G401 (cell line): ENCODE data around the gene SLC31A2. TPM values are rescaled to one million over a fixed set of nuclear protein-coding genes. Genes with fewer than 3 reads are reported as not detected.

Experiments used
- DNase-seq: peaks from one replicate; pipeline ENCODE4 v3.0.0-alpha.2; 2015; ENCODE audit warnings: low spot score
- in situ Hi-C: cut with HindIII; loops from 2 replicates; pipeline ENCODE4 v1.10.0; 2016; ENCODE audit warnings: low sequenced_read_pairs, mixed read lengths
- total RNA-seq: library from RNA; depleted of rRNA; stranded (reverse); fragments of >200 nt; shearing (Covaris generic); gene quantifications from 2 replicates; pipeline ENCODE4 v1.2.3, GENCODE V29; 2014; rRNA removed

Gene SLC31A2
- total RNA-seq, 1 experiment from 2014 or later = 4.4 TPM

DNA sequence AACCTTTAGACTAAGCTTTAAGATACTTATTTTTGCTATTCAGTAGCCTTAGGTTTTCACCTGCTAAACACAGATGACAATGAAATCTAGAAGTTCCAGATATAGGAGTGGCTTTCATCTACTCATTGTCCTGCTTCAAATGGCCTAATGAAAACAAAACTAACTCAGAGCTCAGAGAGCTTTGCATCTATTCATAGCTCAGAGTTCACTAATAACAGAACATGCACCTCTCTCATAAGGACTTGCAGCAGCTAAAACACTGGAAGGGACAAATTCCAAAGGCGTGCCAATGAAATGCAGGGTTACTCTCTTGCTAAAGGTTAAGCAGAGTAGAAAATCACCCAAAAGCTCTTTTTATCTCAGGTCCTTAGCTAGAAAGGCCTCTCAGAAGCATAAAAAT, 29.0 kb downstream of the SLC31A2 start:
- DNase-seq = no peak
- in situ Hi-C loops = no loop called here

DNA sequence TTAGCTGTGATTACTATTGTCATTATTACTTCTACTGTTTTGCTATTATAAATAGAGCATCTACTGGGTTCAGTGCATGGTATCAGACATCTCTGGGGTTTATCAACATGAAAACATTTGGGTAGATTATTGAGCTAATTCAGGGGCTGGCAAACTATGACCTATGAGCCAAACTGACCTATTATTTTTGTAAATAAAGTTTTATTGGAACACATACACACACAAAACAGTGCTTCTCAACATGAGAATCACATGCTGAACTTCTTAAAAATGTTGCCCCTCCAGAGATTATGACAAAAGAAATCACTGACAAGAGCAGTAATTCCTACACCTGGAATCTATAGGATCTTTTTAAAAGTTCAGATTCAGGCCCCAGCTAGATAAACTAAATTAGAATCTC, 30.4 kb downstream of the SLC31A2 start:
- no peak for DNase-seq
- in situ Hi-C loops = no loop called here

DNA sequence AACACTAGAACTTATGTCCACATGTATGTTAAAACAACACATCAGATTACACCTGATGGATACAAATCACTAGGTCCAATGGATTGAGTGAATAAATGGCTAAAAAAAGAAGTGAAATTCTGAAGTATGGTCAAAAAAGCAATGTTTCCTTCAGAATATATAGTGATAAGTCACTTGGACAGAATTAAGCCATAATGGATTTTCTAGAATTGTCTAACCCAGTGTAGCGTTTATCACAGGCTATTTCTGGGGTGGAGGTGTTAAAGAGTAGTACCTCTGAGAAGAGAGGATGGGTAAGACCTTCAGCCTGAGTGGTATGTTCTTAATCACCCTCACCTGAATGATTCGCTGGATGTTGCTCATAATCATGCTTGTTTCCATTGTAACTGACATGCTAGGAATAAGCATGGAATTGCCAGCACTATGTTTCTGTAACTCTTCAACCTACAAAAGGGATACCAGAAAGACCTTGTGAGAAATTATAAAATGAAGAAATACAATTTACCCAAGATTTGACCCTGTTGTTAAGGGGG, 33.2 kb downstream of the SLC31A2 start:
- in situ Hi-C loops = no loop called here

DNA sequence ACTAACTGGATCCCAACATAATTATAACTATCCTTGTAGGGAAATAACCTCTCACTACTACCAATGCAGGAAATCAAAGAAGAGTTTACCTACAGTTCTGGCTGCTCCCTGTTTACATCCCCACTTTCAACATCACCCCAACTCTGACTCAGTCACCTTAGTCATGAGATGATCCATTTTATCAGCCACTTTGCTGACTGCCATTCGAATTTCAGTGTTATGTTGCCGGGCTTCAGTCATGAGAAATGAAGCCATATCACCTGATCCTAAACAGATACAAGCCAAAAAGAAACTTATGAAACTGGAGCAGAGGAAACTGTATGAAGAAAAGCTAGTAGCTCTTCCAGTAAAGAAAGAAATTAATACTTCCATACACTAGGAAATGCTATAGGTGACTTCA, 33.7 kb downstream of the SLC31A2 start:
- no peak for DNase-seq
- in situ Hi-C loops = no loop called here

More for the DNA sequence above, 33.2 kb downstream of the SLC31A2 start:
- no peak for DNase-seq

DNA sequence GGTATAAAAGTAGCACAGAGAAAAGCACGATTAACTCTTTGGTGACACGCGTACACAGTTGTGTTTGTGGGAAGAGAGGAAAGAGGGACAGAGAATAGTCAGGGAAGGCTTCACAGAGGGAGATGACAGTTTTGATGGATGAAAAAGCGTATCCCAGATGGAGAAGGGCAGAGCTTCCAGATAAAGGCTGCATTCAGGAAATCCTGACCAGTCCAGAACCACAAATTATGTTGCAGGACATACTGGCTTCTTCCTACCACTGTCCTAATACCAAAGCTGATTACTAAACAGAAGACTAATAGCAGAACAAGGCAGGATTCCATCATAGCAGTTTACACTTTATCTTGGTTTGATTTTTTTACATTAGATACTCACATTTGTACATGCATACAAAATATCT, 34.5 kb downstream of the SLC31A2 start:
- DNase-seq = no peak
- in situ Hi-C loops = no loop called here

DNA sequence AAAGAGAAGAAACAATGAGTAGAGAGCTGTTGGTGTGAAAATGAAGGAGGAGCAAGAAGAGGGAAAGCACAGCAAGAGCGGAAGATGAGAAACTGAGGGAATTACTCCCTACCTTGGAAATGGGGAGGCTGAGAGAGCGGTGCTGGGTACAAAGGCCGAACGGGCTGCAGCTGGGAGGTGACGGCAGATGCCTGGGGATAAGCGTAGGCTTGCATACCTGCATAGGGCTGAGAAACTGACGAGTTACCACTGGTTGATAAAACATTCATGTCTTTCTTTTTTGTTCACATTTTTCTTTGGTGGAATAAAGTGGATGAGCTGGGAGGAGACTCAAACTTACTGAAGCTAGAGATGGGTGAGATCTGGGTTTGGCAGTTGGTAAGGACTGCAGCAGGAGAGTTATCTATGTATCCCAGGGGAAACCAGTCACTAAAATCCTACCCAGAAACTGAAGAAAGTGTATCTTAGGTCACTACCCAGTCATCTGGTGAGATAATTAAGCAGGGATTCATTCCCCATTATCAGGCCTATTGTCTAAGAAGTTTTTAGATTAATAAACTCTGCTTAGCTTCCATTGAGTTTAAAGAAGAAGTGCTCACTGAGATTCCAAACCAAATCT, 35.4 kb downstream of the SLC31A2 start:
- no peak for DNase-seq

DNA sequence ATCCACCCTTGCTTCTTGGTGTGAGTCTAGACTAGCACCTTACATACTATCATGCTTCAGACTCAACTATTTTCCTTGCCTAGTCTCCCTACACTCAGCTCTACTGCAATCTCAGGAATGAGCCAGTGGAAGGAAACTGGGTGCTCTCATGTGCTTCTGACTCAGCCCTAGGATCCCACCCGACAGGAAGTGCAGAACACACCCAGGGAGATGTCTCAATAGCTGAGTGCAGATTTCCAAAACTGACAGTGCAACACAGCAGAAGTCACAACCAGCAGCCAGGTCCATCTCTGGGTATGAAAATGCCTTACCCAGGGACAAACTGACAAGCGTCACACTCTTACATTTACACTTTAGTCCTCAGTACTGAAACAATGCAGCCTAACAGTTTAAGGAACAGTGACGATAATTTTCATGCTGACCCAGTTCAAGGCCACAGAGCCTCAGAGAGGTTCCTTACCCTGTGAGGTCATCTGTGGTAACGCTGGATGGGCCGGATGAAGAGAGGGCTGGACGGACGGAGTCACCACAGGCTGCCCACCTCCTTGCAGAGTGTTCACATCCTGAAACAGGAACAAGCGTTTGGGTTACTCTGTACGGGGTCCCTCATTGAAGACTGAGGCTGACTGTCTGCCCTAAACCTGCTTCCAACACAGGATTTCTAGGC, 37.3 kb downstream of the SLC31A2 start:
- in situ Hi-C loops = no loop called here
- DNase-seq = no peak

More for the DNA sequence above, 35.4 kb downstream of the SLC31A2 start:
- in situ Hi-C loops = no loop called here

DNA sequence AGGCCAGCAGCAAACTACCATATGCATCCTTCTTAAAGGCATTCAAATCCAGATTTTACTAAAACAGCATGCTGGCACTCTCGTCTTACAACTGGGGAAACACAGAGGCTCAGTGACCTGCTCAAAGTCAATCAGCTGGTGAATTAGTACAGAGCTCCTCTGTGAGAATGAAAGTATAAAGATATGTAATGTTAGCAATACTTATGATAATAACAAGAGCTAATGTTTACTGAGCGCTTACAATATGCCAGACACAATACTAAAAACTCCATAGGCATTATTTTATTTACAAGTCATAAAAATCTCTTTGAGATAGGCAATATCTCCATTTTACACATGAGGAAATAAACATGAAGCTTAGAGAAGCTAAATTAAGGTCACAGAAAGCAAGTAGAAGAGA, 41.6 kb downstream of the SLC31A2 start:
- in situ Hi-C loops = no loop called here
- DNase-seq = no peak

DNA sequence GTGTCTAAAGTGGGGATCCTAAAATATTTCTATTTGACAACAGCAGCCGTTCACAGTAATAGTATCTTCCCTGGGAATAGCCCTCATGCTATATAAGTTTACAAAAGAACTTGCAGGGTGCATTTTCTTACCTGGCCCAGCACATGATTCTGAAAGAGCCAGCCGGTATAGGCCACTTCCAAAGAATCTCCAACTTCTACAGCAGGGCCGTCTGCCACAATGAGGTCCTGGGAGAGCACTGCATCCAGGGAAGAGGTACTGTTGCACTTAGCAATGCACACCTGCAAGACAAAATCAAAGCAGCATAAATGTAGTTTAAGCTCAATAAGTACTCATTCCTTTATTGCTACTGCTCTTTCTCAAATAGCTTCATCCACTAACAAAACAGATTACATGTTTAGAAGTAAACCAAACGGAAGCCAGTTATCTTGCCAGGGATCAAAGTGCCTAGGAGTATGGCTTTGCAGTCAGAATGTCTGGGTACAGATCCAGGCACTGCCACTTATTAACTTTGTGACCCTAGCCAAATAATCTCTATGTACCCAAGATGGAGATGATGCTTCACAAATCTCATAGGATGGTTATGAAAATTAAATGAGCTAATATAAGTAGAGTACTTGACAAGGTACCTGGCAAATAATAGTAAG, 49.0 kb downstream of the SLC31A2 start:
- in situ Hi-C loops = no loop called here

DNA sequence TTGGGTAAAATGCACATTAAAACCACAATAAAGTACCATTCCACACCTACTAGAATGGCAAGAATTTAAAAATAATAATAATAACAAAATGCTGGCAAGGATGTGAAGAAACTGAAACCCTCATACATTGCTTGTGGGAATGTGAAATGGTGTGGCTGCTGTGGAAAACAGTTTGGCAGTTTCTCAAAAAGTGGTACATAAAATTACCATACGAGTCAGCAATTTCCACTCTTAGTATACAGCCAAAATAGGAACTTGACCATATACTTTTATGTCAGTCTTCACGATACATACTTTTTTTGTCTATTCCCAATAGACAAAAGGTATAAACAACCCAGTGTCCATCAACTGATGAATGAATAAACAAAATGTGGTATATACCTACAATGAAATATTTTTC, 54.6 kb downstream of the SLC31A2 start:
- in situ Hi-C loops = no loop called here
- DNase-seq = no peak

More for the DNA sequence above, 49.0 kb downstream of the SLC31A2 start:
- DNase-seq = no peak

DNA sequence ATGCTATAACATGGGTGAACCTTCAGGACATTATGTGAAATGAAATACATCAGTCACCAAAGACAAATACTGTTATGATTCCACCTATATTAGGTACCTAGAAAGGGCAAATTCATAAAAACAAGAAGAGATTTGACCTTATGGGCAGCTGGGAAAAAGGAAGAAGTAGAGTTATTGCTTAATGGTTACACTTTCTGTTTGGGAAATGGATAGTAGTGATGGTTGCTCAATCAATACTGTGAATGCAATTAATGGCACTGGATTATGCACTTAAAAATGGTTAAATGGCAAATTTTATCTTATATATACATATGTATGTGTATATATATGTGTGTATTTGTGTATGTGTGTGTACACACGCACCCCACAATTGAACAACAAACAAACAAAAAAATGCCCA, 55.1 kb downstream of the SLC31A2 start:
- DNase-seq = no peak
- in situ Hi-C loops = no loop called here

DNA sequence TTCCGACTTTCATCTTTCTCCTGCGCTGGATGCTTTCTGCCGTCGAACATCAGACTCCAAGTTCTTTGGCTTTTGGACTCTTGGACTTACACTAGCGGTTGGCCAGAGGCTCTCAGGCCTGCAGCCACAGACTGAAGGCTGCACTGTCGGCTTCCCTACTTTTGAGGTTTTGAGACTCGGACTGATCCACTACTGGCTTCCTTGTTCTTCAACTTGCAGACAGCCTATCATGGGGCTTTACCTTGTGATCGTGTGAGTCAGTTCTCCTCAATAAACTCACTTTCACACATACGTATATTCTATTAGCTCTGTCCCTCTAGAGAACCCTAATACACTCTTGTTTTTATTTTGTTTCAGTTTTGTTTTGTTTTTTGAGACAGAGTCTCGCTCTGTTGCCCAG, 60.0 kb downstream of the SLC31A2 start:
- in situ Hi-C loops = no loop called here

More for the DNA sequence above, 60.0 kb downstream of the SLC31A2 start:
- DNase-seq = no peak

Other genes starting within 250 kb of the SLC31A2 start
- gene ZNF883, start 138.8 kb upstream of the SLC31A2 start, total RNA-seq = not detected in 2 replicates
- 3.4 and 5.4 TPM in 2 replicates for gene ZFP37, start 94.3 kb upstream of the SLC31A2 start, total RNA-seq
- gene FKBP15, start 70.3 kb downstream of the SLC31A2 start, total RNA-seq = 6.6 and 7.7 TPM in 2 replicates
- 18.0 and 24.5 TPM in 2 replicates for gene SLC31A1, start 70.5 kb downstream of the SLC31A2 start, total RNA-seq
- gene CDC26, start 124.6 kb downstream of the SLC31A2 start, total RNA-seq = 46.5 and 53.3 TPM in 2 replicates
- 51.8 and 52.9 TPM in 2 replicates for gene PRPF4, start 124.7 kb downstream of the SLC31A2 start, total RNA-seq
- not detected in 2 replicates for gene RNF183, start 152.4 kb downstream of the SLC31A2 start, total RNA-seq
- gene WDR31, start 189.3 kb downstream of the SLC31A2 start, total RNA-seq = 1.9 and 3.3 TPM in 2 replicates
- 0.64 TPM in 1 of 2 replicates, not detected in the other for gene BSPRY, start 198.5 kb downstream of the SLC31A2 start, total RNA-seq
- 26.1 and 26.3 TPM in 2 replicates for gene HDHD3, start 226.0 kb downstream of the SLC31A2 start, total RNA-seq